Activated T-helper 17 cell treated with anti-CD3 and anti-CD28 coated beads, Interleukin-2, amount 50 U/mL, for 72 hours (primary cell): Measurements from ENCODE around the gene HLF. TPM values are rescaled to one million over a fixed set of nuclear protein-coding genes. Genes with fewer than 3 reads are reported as not detected.

Experiments used
- ATAC-seq: fragments of 150-1000 bp; cut with Tn5 transposase; replicated peaks from 2 replicates; pipeline ENCODE4 v1.10.0; 2021; ENCODE audit warnings: mild to moderate bottlenecking, moderate library complexity
- H3K27ac Mint-ChIP-seq: one replicate; pipeline ENCODE4 v1.8.0; 2022; ENCODE audit warnings: mixed read lengths
- H3K27me3 Mint-ChIP-seq: one replicate; pipeline ENCODE4 v1.8.0; 2022; ENCODE audit warnings: mixed read lengths
- H3K36me3 Mint-ChIP-seq: one replicate; pipeline ENCODE4 v1.8.0; 2022; ENCODE audit warnings: low read depth, mild to moderate bottlenecking, mixed read lengths
- H3K4me1 Mint-ChIP-seq: one replicate; pipeline ENCODE4 v1.8.0; 2022; ENCODE audit warnings: mixed read lengths
- H3K4me3 Mint-ChIP-seq: one replicate; pipeline ENCODE4 v1.8.0; 2022; ENCODE audit warnings: mild to moderate bottlenecking, mixed read lengths
- H3K9me3 Mint-ChIP-seq: one replicate; pipeline ENCODE4 v1.8.0; 2022; ENCODE audit warnings: mixed read lengths
- total RNA-seq, 2 donors: library from RNA; stranded (reverse); gene quantifications; one replicate each; pipeline ENCODE4 v1.2.3, GENCODE V29; 2022

The HLF gene
- total RNA-seq, 2 donors from 2014 or later, result 21.7 to 46.3 TPM

- Mint-ChIP-seq H3K9me3 (no peaks in the 10 kb centered on the region), H3K4me1 (peaks cover 11% of the 10 kb centered on the region), H3K36me3 (no peaks in the 10 kb centered on the region), H3K27me3 (no peaks in the 10 kb centered on the region), H3K27ac (no peak overlapping the region), H3K4me3 (no peak overlapping the region)
- no peak for ATAC-seq
Measured at GRCh38 chr17:55299890-55300289, 35.1 kb downstream of the HLF start.

- H3K27ac Mint-ChIP-seq, result no peak overlapping the region
- no peaks in the 10 kb centered on the region for H3K36me3 Mint-ChIP-seq
- peaks cover 13% of the 10 kb centered on the region for H3K4me1 Mint-ChIP-seq
- no peak for ATAC-seq
- no peaks in the 10 kb centered on the region for H3K9me3 Mint-ChIP-seq
- H3K4me3 Mint-ChIP-seq, result no peak overlapping the region
- no peaks in the 10 kb centered on the region for H3K27me3 Mint-ChIP-seq
Measured at GRCh38 chr17:55300479-55301290, 35.9 kb downstream of the HLF start.

GRCh38 chr17:55301521-55302406 is 37.0 kb downstream of the HLF start:
- no peak overlapping the region for H3K27ac Mint-ChIP-seq
- no peak for ATAC-seq
- no peaks in the 10 kb centered on the region for H3K36me3 Mint-ChIP-seq
- no peak overlapping the region for H3K4me3 Mint-ChIP-seq
- H3K4me1 Mint-ChIP-seq, result peaks cover 22% of the 10 kb centered on the region
- H3K9me3 Mint-ChIP-seq, result no peaks in the 10 kb centered on the region
- H3K27me3 Mint-ChIP-seq, result no peaks in the 10 kb centered on the region

- H3K27me3 Mint-ChIP-seq, result no peaks in the 10 kb centered on the region
- H3K9me3 Mint-ChIP-seq, result no peaks in the 10 kb centered on the region
- no peaks in the 10 kb centered on the region for H3K36me3 Mint-ChIP-seq
- H3K4me3 Mint-ChIP-seq, result no peak overlapping the region
- ATAC-seq, result no peak
- H3K27ac Mint-ChIP-seq, result no peak overlapping the region
- H3K4me1 Mint-ChIP-seq, result peaks cover 24% of the 10 kb centered on the region
Measured at GRCh38 chr17:55302407-55302787, 37.6 kb downstream of the HLF start.

GRCh38 chr17:55303008-55303493 is 38.3 kb downstream of the HLF start:
- Mint-ChIP-seq H3K36me3 (no peaks in the 10 kb centered on the region), H3K9me3 (no peaks in the 10 kb centered on the region), H3K4me3 (no peak overlapping the region), H3K27ac (no peak overlapping the region), H3K27me3 (no peaks in the 10 kb centered on the region), H3K4me1 (peaks cover 24% of the 10 kb centered on the region)
- ATAC-seq, result no peak

GRCh38 chr17:55303701-55304145 is 39.0 kb downstream of the HLF start:
- no peaks in the 10 kb centered on the region for H3K27me3 Mint-ChIP-seq
- peak overlapping the region; percentile 71 for H3K27ac Mint-ChIP-seq
- peaks cover 24% of the 10 kb centered on the region for H3K4me1 Mint-ChIP-seq
- H3K36me3 Mint-ChIP-seq, result no peaks in the 10 kb centered on the region
- no peaks in the 10 kb centered on the region for H3K9me3 Mint-ChIP-seq
- H3K4me3 Mint-ChIP-seq, result peak overlapping the region; percentile 29
- peak; percentile 87 for ATAC-seq

- H3K36me3 Mint-ChIP-seq, result no peaks in the 10 kb centered on the region
- H3K4me1 Mint-ChIP-seq, result peaks cover 24% of the 10 kb centered on the region
- H3K9me3 Mint-ChIP-seq, result no peaks in the 10 kb centered on the region
- peak overlapping the region; percentile 71 for H3K27ac Mint-ChIP-seq
- no peaks in the 10 kb centered on the region for H3K27me3 Mint-ChIP-seq
- peak overlapping the region; percentile 29 for H3K4me3 Mint-ChIP-seq
- ATAC-seq, result no peak
Measured at GRCh38 chr17:55304171-55304859, 39.6 kb downstream of the HLF start.

GRCh38 chr17:55305321-55306087 is 40.7 kb downstream of the HLF start:
- no peak for ATAC-seq
- H3K27ac Mint-ChIP-seq, result peak overlapping the region; percentile 71
- peaks cover 24% of the 10 kb centered on the region for H3K4me1 Mint-ChIP-seq
- H3K27me3 Mint-ChIP-seq, result no peaks in the 10 kb centered on the region
- H3K9me3 Mint-ChIP-seq, result no peaks in the 10 kb centered on the region
- H3K4me3 Mint-ChIP-seq, result no peak overlapping the region
- H3K36me3 Mint-ChIP-seq, result no peaks in the 10 kb centered on the region

- H3K27ac Mint-ChIP-seq, result no peak overlapping the region
- H3K27me3 Mint-ChIP-seq, result no peaks in the 10 kb centered on the region
- H3K4me1 Mint-ChIP-seq, result peaks cover 25% of the 10 kb centered on the region
- no peaks in the 10 kb centered on the region for H3K9me3 Mint-ChIP-seq
- no peaks in the 10 kb centered on the region for H3K36me3 Mint-ChIP-seq
- H3K4me3 Mint-ChIP-seq, result no peak overlapping the region
- no peak for ATAC-seq
Measured at GRCh38 chr17:55307879-55308278, 43.1 kb downstream of the HLF start.

- Mint-ChIP-seq H3K36me3 (peaks cover 4% of the 10 kb centered on the region), H3K4me3 (no peak overlapping the region), H3K4me1 (peaks cover 26% of the 10 kb centered on the region), H3K27me3 (no peaks in the 10 kb centered on the region), H3K27ac (peak overlapping the region; percentile 1), H3K9me3 (no peaks in the 10 kb centered on the region)
- ATAC-seq, result no peak
Measured at GRCh38 chr17:55308613-55309391, 44.0 kb downstream of the HLF start.

GRCh38 chr17:55311767-55312375 is 47.1 kb downstream of the HLF start:
- Mint-ChIP-seq H3K4me1 (peaks cover 21% of the 10 kb centered on the region), H3K36me3 (peaks cover 26% of the 10 kb centered on the region)

GRCh38 chr17:55312852-55313251 is 48.1 kb downstream of the HLF start:
- H3K4me1 Mint-ChIP-seq, result peaks cover 20% of the 10 kb centered on the region
- peak overlapping the region; percentile 91 for H3K27ac Mint-ChIP-seq
- H3K27me3 Mint-ChIP-seq, result no peaks in the 10 kb centered on the region
- ATAC-seq, result no peak
- peak overlapping the region; percentile 59 for H3K4me3 Mint-ChIP-seq
- peaks cover 34% of the 10 kb centered on the region for H3K36me3 Mint-ChIP-seq
- H3K9me3 Mint-ChIP-seq, result no peaks in the 10 kb centered on the region

More at GRCh38 chr17:55311767-55312375, 47.1 kb downstream of the HLF start:
- no peak for ATAC-seq
- Mint-ChIP-seq H3K27me3 (no peaks in the 10 kb centered on the region), H3K9me3 (no peaks in the 10 kb centered on the region), H3K27ac (no peak overlapping the region), H3K4me3 (no peak overlapping the region)
